Caco-2 (cell line): ENCODE results near the gene FCER2. TPM values are rescaled to one million over a fixed set of nuclear protein-coding genes. Genes with fewer than 3 reads are reported as not detected.

Source experiments
- BruUV-seq: library from RNA; stranded (reverse); fragments of 400-500 nt; replicated peaks from 2 replicates; lab custom pipeline; 2021; lab: Mats Ljungman, UMichigan
- CTCF ChIA-PET: fragments of 300-600 bp; sonication (Branson Sonifier 250); formaldehyde crosslinking; loops from one replicate; lab custom pipeline; 2022; ENCODE audit warnings: antibody characterized with exemption; lab: Charles Lee
- POLR2A ChIA-PET: fragments of 300-600 bp; sonication (Branson Sonifier 250); formaldehyde crosslinking; loops from one replicate; lab custom pipeline; 2022; ENCODE audit warnings: antibody characterized with exemption; lab: Charles Lee
- DNase-seq, 2 experiments: peaks; one replicate each; pipeline versions ENCODE4 v3.0.0 to v3.0.0-alpha.2; 2020 to 2022
- H3K27me3 ChIP-seq: replicated peaks from 2 replicates; pipeline ENCODE4 v1.6.0; 2011; ENCODE audit warnings: low read length; ENCODE audit not compliant: control insufficient read depth, insufficient read depth
- H3K36me3 ChIP-seq: 2 replicates; pipeline ENCODE4 v1.5.1; 2011; ENCODE audit warnings: low read length; ENCODE audit not compliant: control insufficient read depth, insufficient read depth
- H3K4me1 ChIP-seq: fragments of 250-450 bp; sonication (Bioruptor Pico); 2 replicates; pipeline ENCODE4 v1.5.1; 2020; ENCODE audit warnings: mild to moderate bottlenecking
- H3K4me3 ChIP-seq: 2 replicates; pipeline ENCODE4 v1.5.1; 2011; ENCODE audit warnings: low read depth, mild to moderate bottlenecking, control low read depth, low read length
- H3K9me3 ChIP-seq: fragments of 250-450 bp; sonication (Bioruptor Pico); 2 replicates; pipeline ENCODE4 v1.5.1; 2020; ENCODE audit warnings: mild to moderate bottlenecking, moderate library complexity
- H3K27ac Mint-ChIP-seq: one replicate; pipeline ENCODE4 v1.8.0; 2022; ENCODE audit warnings: mixed read lengths; ENCODE audit not compliant: unreplicated experiment
- H3K27me3 Mint-ChIP-seq: one replicate; pipeline ENCODE4 v1.8.0; 2022; ENCODE audit warnings: mixed read lengths; ENCODE audit not compliant: insufficient read depth, unreplicated experiment
- H3K36me3 Mint-ChIP-seq: one replicate; pipeline ENCODE4 v1.8.0; 2022; ENCODE audit warnings: mild to moderate bottlenecking, mixed read lengths; ENCODE audit not compliant: insufficient read depth, unreplicated experiment
- H3K4me1 Mint-ChIP-seq: one replicate; pipeline ENCODE4 v1.8.0; 2022; ENCODE audit warnings: low read depth, mixed read lengths; ENCODE audit not compliant: unreplicated experiment
- H3K4me3 Mint-ChIP-seq: one replicate; pipeline ENCODE4 v1.8.0; 2022; ENCODE audit warnings: mild to moderate bottlenecking, moderate library complexity, mixed read lengths; ENCODE audit not compliant: unreplicated experiment
- H3K9me3 Mint-ChIP-seq: one replicate; pipeline ENCODE4 v1.8.0; 2022; ENCODE audit warnings: mixed read lengths; ENCODE audit not compliant: unreplicated experiment
- CTCF ChIP-seq, 2 experiments: fragments of 200-600 bp in 1 of 2; IDR thresholded peaks; 1 replicate in 1 of 2; 2 replicates in 1 of 2; pipeline versions ENCODE4 v1.5.1 to v1.8.0; 2011 to 2022; ENCODE audit warnings: antibody characterized with exemption in 1 of 2, control low read depth in 1 of 2, inconsistent platforms in 1 of 2, low read depth in 1 of 2, low read length in 1 of 2, mild to moderate bottlenecking in 1 of 2, moderate library complexity in 1 of 2; ENCODE audit not compliant: insufficient read depth in 1 of 2, severe bottlenecking in 1 of 2, unreplicated experiment in 1 of 2
- intact Hi-C: fragments of 100-400 bp; cut with micrococcal nuclease; formaldehyde crosslinking; loops from one replicate; pipeline ENCODE4 v1.10.0; 2022; ENCODE audit not compliant: unreplicated experiment
- total RNA-seq: library from RNA; stranded (reverse); gene quantifications from 2 replicates; pipeline ENCODE4 v1.2.3, GENCODE V29; 2022

The FCER2 gene
- total RNA-seq, 1 experiment from 2014 or later, result not detected

GRCh38 chr19:7715671-7716070 is 13.7 kb upstream of the FCER2 start:
- Mint-ChIP-seq H3K4me3 (no peak overlapping the region), H3K27ac (no peak overlapping the region), H3K9me3 (no peaks in the 10 kb centered on the region), H3K4me1 (no peaks in the 10 kb centered on the region), H3K36me3 (no peaks in the 10 kb centered on the region), H3K27me3 (no peaks in the 10 kb centered on the region)
- POLR2A ChIA-PET, result no interaction called here
- no peak for DNase-seq
- H3K4me3 ChIP-seq, result no peak overlapping the region
- H3K9me3 ChIP-seq, result no peaks in the 10 kb centered on the region
- H3K27me3 ChIP-seq, result no peaks in the 10 kb centered on the region
- CTCF ChIA-PET, result no interaction called here
- H3K36me3 ChIP-seq, result no peaks in the 10 kb centered on the region
- no peak for TF ChIP-seq CTCF (IDR thresholded peaks at IDR 0.05; ENCODE audit: insufficient read depth in 1 of 2, low read depth in 1 of 2, low read length in 1 of 2, severe bottlenecking in 1 of 2, unreplicated experiment in 1 of 2)
- no peaks in the 10 kb centered on the region for H3K4me1 ChIP-seq
- intact Hi-C loops, result no loop called here
- no TSS peak for BruUV-seq

- no peak for TF ChIP-seq CTCF (IDR thresholded peaks at IDR 0.05; ENCODE audit: insufficient read depth in 1 of 2, low read depth in 1 of 2, low read length in 1 of 2, severe bottlenecking in 1 of 2, unreplicated experiment in 1 of 2)
- Histone ChIP-seq H3K4me3 (no peak overlapping the region), H3K4me1 (no peaks in the 10 kb centered on the region), H3K27me3 (no peaks in the 10 kb centered on the region), H3K9me3 (no peaks in the 10 kb centered on the region), H3K36me3 (no peaks in the 10 kb centered on the region)
- Mint-ChIP-seq H3K4me3 (no peak overlapping the region), H3K9me3 (no peaks in the 10 kb centered on the region), H3K27me3 (no peaks in the 10 kb centered on the region), H3K36me3 (no peaks in the 10 kb centered on the region), H3K4me1 (no peaks in the 10 kb centered on the region), H3K27ac (no peak overlapping the region)
- intact Hi-C loops, result no loop called here
- CTCF ChIA-PET, result no interaction called here
- BruUV-seq, result no TSS peak
- POLR2A ChIA-PET, result no interaction called here
- DNase-seq, result no peak
Observed at GRCh38 chr19:7710616-7711015, 8.7 kb upstream of the FCER2 start.

GRCh38 chr19:7709932-7710460 is 8.1 kb upstream of the FCER2 start:
- no peaks in the 10 kb centered on the region for H3K36me3 Mint-ChIP-seq
- no peaks in the 10 kb centered on the region for H3K36me3 ChIP-seq
- DNase-seq, result no peak
- H3K4me3 Mint-ChIP-seq, result no peak overlapping the region
- no TSS peak for BruUV-seq
- no peaks in the 10 kb centered on the region for H3K27me3 Mint-ChIP-seq
- CTCF ChIA-PET, result no interaction called here
- no peaks in the 10 kb centered on the region for H3K9me3 Mint-ChIP-seq
- POLR2A ChIA-PET, result no interaction called here
- TF ChIP-seq CTCF (IDR thresholded peaks at IDR 0.05; ENCODE audit: insufficient read depth in 1 of 2, low read depth in 1 of 2, low read length in 1 of 2, severe bottlenecking in 1 of 2, unreplicated experiment in 1 of 2), result no peak
- no peak overlapping the region for H3K27ac Mint-ChIP-seq
- intact Hi-C loops, result no loop called here
- H3K27me3 ChIP-seq, result no peaks in the 10 kb centered on the region
- no peaks in the 10 kb centered on the region for H3K4me1 Mint-ChIP-seq
- H3K9me3 ChIP-seq, result no peaks in the 10 kb centered on the region
- H3K4me1 ChIP-seq, result no peaks in the 10 kb centered on the region
- H3K4me3 ChIP-seq, result no peak overlapping the region
